MM.1S (cell line): Measurements from ENCODE around the gene ZNF277.

Experiments used
- EZH2 ChIP-seq: fragments of 300-600 bp; sonication (generic); optimal IDR thresholded peaks from 2 replicates; pipeline ENCODE3; 2017; ENCODE audit warnings: low read depth, mild to moderate bottlenecking, antibody characterized with exemption, low read length, mixed read lengths
- EZH2phosphoT487 ChIP-seq: fragments of 300-600 bp; sonication (generic); IDR thresholded peaks from 2 replicates; pipeline ENCODE4 v1.6.1; 2018; ENCODE audit warnings: antibody characterized with exemption, low read length
- TF ChIP-seq, protein P1 (sequence below): fragments of 300-600 bp; sonication (generic); IDR thresholded peaks from 2 replicates; pipeline ENCODE4 v1.5.1; 2016; ENCODE audit warnings: antibody characterized with exemption, low read length, mixed read lengths

DNA sequence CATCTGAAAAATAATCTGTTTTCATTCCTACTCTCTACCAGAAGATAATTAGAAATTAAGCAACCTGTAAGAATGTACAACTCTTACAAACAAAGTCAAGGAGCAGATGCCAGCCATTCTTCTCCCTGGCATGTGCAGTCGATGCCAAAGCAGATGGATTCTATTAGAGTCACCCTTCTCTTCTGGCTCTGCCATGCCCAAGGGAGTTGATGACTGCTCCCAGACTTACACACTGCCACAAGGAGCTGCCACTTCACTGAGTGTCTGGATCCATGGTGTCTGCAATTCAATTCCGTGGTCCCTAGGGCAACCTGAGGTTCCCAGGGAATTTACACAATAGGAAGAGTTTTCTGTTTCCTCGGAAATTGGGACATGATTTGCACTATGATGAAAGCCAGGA, 154.7 kb downstream of the ZNF277 start:
- TF ChIP-seq, protein P1, sequence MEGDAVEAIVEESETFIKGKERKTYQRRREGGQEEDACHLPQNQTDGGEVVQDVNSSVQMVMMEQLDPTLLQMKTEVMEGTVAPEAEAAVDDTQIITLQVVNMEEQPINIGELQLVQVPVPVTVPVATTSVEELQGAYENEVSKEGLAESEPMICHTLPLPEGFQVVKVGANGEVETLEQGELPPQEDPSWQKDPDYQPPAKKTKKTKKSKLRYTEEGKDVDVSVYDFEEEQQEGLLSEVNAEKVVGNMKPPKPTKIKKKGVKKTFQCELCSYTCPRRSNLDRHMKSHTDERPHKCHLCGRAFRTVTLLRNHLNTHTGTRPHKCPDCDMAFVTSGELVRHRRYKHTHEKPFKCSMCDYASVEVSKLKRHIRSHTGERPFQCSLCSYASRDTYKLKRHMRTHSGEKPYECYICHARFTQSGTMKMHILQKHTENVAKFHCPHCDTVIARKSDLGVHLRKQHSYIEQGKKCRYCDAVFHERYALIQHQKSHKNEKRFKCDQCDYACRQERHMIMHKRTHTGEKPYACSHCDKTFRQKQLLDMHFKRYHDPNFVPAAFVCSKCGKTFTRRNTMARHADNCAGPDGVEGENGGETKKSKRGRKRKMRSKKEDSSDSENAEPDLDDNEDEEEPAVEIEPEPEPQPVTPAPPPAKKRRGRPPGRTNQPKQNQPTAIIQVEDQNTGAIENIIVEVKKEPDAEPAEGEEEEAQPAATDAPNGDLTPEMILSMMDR = no peak
- TF ChIP-seq EZH2phosphoT487 = no peak
- no peak for TF ChIP-seq EZH2
